ENCODE results near the gene CCDC127. TPM values are rescaled to one million over a fixed set of nuclear protein-coding genes. Genes with fewer than 3 reads are reported as not detected.

CCDC127 gene
- total RNA-seq, 2 experiments from 2014 or later, result 8.0 to 8.7 TPM

- DNase-seq, result no peak
- POLR2A ChIA-PET, result no interaction called here
- CTCF ChIA-PET, result no interaction called here
Measured at GRCh38 chr5:147751-148150, 70.2 kb downstream of the CCDC127 start.

More at GRCh38 chr5:147751-148150, 70.2 kb downstream of the CCDC127 start:
- H3K9me3 Mint-ChIP-seq, result peaks cover 16% of the 10 kb centered on the region
- H3K4me3 Mint-ChIP-seq, result no peak overlapping the region
- peaks cover 2% of the 10 kb centered on the region for H3K27me3 Mint-ChIP-seq
- H3K36me3 Mint-ChIP-seq (ENCODE audit: low read depth), result no peaks in the 10 kb centered on the region
- H3K4me1 Mint-ChIP-seq, result no peaks in the 10 kb centered on the region
- no peak overlapping the region for H3K27ac Mint-ChIP-seq

Other genes with a start within 250 kb of the CCDC127 start
- gene PLEKHG4B, start 126.0 kb downstream of the CCDC127 start, total RNA-seq, result under 1 TPM; 0.10 TPM
- gene LRRC14B, start 26.7 kb downstream of the CCDC127 start, total RNA-seq, result under 1 TPM in 1 of 2 experiments, not detected in 1; 0.17 TPM
- 100 to 1,000 TPM; 130 to 150 TPM for gene SDHA, start 167 bp upstream of the CCDC127 start, total RNA-seq
- gene PDCD6, start 53.5 kb upstream of the CCDC127 start, total RNA-seq, result 100 to 1,000 TPM in 1 of 2 experiments, 10 to 100 TPM in 1; 87.9 to 100 TPM
- 10 to 100 TPM; 28.3 to 34.9 TPM for gene AHRR, start 103.6 kb upstream of the CCDC127 start, total RNA-seq
- gene EXOC3, start 225.0 kb upstream of the CCDC127 start, total RNA-seq, result 10 to 100 TPM; 65.5 to 79.0 TPM